Panc1 (cell line): Measurements from ENCODE around the gene WFS1. TPM values are rescaled to one million over a fixed set of nuclear protein-coding genes. Genes with fewer than 3 reads are reported as not detected.

ENCODE experiments used
- ATAC-seq: fragments of 200-7000 bp; cut with Tn5 transposase; 2 replicates; pipeline ENCODE4 v1.9.1; 2020; ENCODE audit warnings: mild to moderate bottlenecking, moderate library complexity
- BruUV-seq: library from RNA; stranded (reverse); fragments of 400-500 nt; replicated peaks from 2 replicates; lab custom pipeline; 2021; lab: Mats Ljungman, UMichigan
- CTCF ChIA-PET: fragments of 300-600 bp; sonication (Branson Sonifier 250); formaldehyde crosslinking; loops from one replicate; lab custom pipeline; 2022; ENCODE audit warnings: antibody characterized with exemption; lab: Charles Lee
- POLR2A ChIA-PET: fragments of 300-600 bp; sonication (Branson Sonifier 250); formaldehyde crosslinking; loops from one replicate; lab custom pipeline; 2022; ENCODE audit warnings: antibody characterized with exemption; lab: Charles Lee
- DNase-seq: peaks from one replicate; pipeline ENCODE4 v3.0.0-alpha.2; 2010; ENCODE audit warnings: low read depth, low spot score
- H3K27ac ChIP-seq: 2 replicates; pipeline ENCODE4 v1.5.1; 2011; ENCODE audit warnings: mild to moderate bottlenecking, low read length, inconsistent platforms
- H3K27me3 ChIP-seq: fragments of 200-500 bp; sonication (Bioruptor generic); 2 replicates; pipeline ENCODE4 v1.6.0; 2014; ENCODE audit warnings: low read length, inconsistent platforms; ENCODE audit not compliant: control insufficient read depth, insufficient read depth
- H3K36me3 ChIP-seq: fragments of 200-500 bp; sonication (Bioruptor generic); 2 replicates; pipeline ENCODE4 v1.5.1; 2014; ENCODE audit warnings: inconsistent platforms, mild to moderate bottlenecking, low read length, moderate library complexity; ENCODE audit not compliant: control insufficient read depth, insufficient read depth
- H3K4me1 ChIP-seq: 2 replicates; pipeline ENCODE4 v1.5.1; 2011; ENCODE audit warnings: inconsistent platforms, mild to moderate bottlenecking, low read length, moderate library complexity; ENCODE audit not compliant: control insufficient read depth, insufficient read depth
- H3K4me3 ChIP-seq, 2 experiments: 2 replicates each; pipeline ENCODE4 v1.5.1; 2011 to 2012; ENCODE audit warnings: low read depth in 2 of 2, low read length in 2 of 2, mild to moderate bottlenecking in 2 of 2, inconsistent platforms in 1 of 2, moderate library complexity in 1 of 2
- H3K9me3 ChIP-seq: fragments of 200-500 bp; sonication (Bioruptor generic); 2 replicates; pipeline ENCODE4 v1.5.1; 2014; ENCODE audit warnings: low read depth, mild to moderate bottlenecking, inconsistent platforms, low read length, moderate library complexity; ENCODE audit not compliant: control insufficient read depth, insufficient read depth
- CTCF ChIP-seq: fragments of 450-650 bp; IDR thresholded peaks from 2 replicates; pipeline ENCODE4 v1.5.1; 2017; ENCODE audit warnings: mild to moderate bottlenecking
- POLR2AphosphoS5 ChIP-seq: IDR thresholded peaks from 2 replicates; pipeline ENCODE4 v1.6.1; 2012; ENCODE audit warnings: mild to moderate bottlenecking, low read depth, low read length, moderate library complexity
- REST ChIP-seq, 2 experiments: IDR thresholded peaks; 2 replicates each; pipeline ENCODE4 v1.6.1; 2011 to 2012; ENCODE audit warnings: low read depth in 2 of 2, control low read depth in 1 of 2, low read length in 1 of 2, mild to moderate bottlenecking in 1 of 2, moderate library complexity in 1 of 2; ENCODE audit not compliant: insufficient read depth in 1 of 2
- SIN3A ChIP-seq: IDR thresholded peaks from 2 replicates; pipeline ENCODE4 v1.6.1; 2012; ENCODE audit warnings: low read depth, mild to moderate bottlenecking, low read length, moderate library complexity, borderline replicate concordance; ENCODE audit not compliant: insufficient read depth
- TCF7L2 ChIP-seq: IDR thresholded peaks from 2 replicates; pipeline ENCODE4 v1.6.1; 2011; ENCODE audit warnings: mild to moderate bottlenecking, low read depth, low read length, inconsistent platforms
- in situ Hi-C: cut with HindIII; loops from 2 replicates; pipeline ENCODE4 v1.10.0; 2016; ENCODE audit warnings: low sequenced_read_pairs, low pct_unique_long_range_greater_than_20kb
- intact Hi-C: fragments of 100-400 bp; cut with micrococcal nuclease; formaldehyde crosslinking; loops from one replicate; pipeline ENCODE4 v1.10.0; 2022; ENCODE audit not compliant: unreplicated experiment
- total RNA-seq: library from RNA; stranded (reverse); gene quantifications from one replicate; pipeline ENCODE4 v1.2.1, GENCODE V29; 2021; ENCODE audit not compliant: unreplicated experiment

Gene WFS1
- total RNA-seq, 1 experiment from 2014 or later = 67.5 TPM

DNA sequence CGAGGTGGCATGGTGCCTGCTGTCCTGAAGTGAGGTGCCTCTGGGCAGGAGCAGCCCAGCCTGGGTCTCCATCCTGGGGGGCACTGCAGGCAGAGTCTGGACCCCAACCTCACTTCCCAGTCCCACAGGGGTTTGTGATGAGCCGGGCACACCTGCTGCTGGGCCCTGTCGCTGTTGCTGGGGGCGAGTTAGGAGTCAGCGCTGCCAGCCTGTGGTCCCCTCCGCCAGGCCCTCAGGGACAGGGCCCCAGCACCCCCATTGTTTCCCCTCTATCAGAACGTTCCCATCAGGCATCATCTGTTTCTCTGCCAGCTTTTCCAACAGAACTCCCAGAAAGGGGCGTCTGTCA lies 23.4 kb downstream of the WFS1 start:
- DNase-seq (no peak), ATAC-seq (no peak)
- TF ChIP-seq POLR2AphosphoS5 (no peak), REST (IDR thresholded peaks at IDR 0.05; ENCODE audit: insufficient read depth in 1 of 2, low read depth in 2 of 2, low read length in 1 of 2) (no peak), SIN3A (no peak), CTCF (no peak), TCF7L2 (no peak)
- ChIA-PET POLR2A (no interaction called here), CTCF (no interaction called here)
- in situ Hi-C loops = no loop called here
- no peaks in the 10 kb centered on the region for H3K36me3 ChIP-seq
- no peaks in the 10 kb centered on the region for H3K27me3 ChIP-seq
- intact Hi-C loops = no loop called here
- no peaks in the 10 kb centered on the region for H3K4me1 ChIP-seq
- H3K9me3 ChIP-seq = no peaks in the 10 kb centered on the region
- no peak overlapping the region for H3K27ac ChIP-seq
- BruUV-seq = no TSS peak
- no peak overlapping the region for H3K4me3 ChIP-seq

- no peak overlapping the region for H3K4me3 ChIP-seq
- H3K27me3 ChIP-seq = no peaks in the 10 kb centered on the region
- TF ChIP-seq POLR2AphosphoS5 (no peak), CTCF (no peak), TCF7L2 (no peak), SIN3A (no peak), REST (IDR thresholded peaks at IDR 0.05; ENCODE audit: insufficient read depth in 1 of 2, low read depth in 2 of 2, low read length in 1 of 2) (no peak)
- ChIA-PET CTCF (no interaction called here), POLR2A (no interaction called here)
- no peaks in the 10 kb centered on the region for H3K9me3 ChIP-seq
- DNase-seq (no peak), ATAC-seq (no peak)
- H3K36me3 ChIP-seq = no peaks in the 10 kb centered on the region
- in situ Hi-C loops = no loop called here
- no TSS peak for BruUV-seq
- H3K4me1 ChIP-seq = no peaks in the 10 kb centered on the region
- intact Hi-C loops = no loop called here
- H3K27ac ChIP-seq = no peak overlapping the region
Measured at GRCh38 chr4:6293661-6294060, 24.0 kb downstream of the WFS1 start.
